Bronchus fibroblast of lung (primary cell): ENCODE results near the gene TUBA1C. TPM values are rescaled to one million over a fixed set of nuclear protein-coding genes. Genes with fewer than 3 reads are reported as not detected.

Experiments used
- total RNA-seq: library from RNA; depleted of rRNA; stranded (reverse); fragments of >200 nt; gene quantifications from 2 replicates; pipeline ENCODE4 v1.2.3, GENCODE V29; 2015

Gene TUBA1C
- 1,377 and 1,458 TPM in 2 replicates for total RNA-seq

GRCh38 chr12:49264873-49265792 is at the start of gene TUBA1C:
Gene TUBA1C (plus strand): TSS chr12:49265082. CDS start chr12:49265182, 100 bp downstream.

GRCh38 chr12:49295082-49295936 is 30.4 kb downstream of the TUBA1C start, which contains the start of gene PRPH:
Gene PRPH (plus strand): TSS chr12:49295147. CDS start chr12:49295201, 54 bp downstream.

GRCh38 chr12:49322708-49323523 is 58.0 kb downstream of the TUBA1C start, which contains the start of gene TROAP:
Gene TROAP (plus strand): TSS chr12:49323255. CDS start chr12:49323609, 354 bp downstream.

Other genes with a start within 250 kb of the TUBA1C start
- 70.3 and 76.0 TPM in 2 replicates for gene PRKAG1, start 246.3 kb upstream of the TUBA1C start, total RNA-seq
- gene KMT2D, start 204.3 kb upstream of the TUBA1C start, total RNA-seq, result 11.3 and 14.6 TPM in 2 replicates
- 1.0 and 1.5 TPM in 2 replicates for gene RHEBL1, start 195.1 kb upstream of the TUBA1C start, total RNA-seq
- gene DHH, start 170.3 kb upstream of the TUBA1C start, total RNA-seq, result not detected in 2 replicates
- 31.5 and 32.1 TPM in 2 replicates for gene LMBR1L, start 154.2 kb upstream of the TUBA1C start, total RNA-seq
- gene TUBA1B, start 133.7 kb upstream of the TUBA1C start, total RNA-seq, result 5,023 and 5,211 TPM in 2 replicates
- 2,369 and 2,410 TPM in 2 replicates for gene TUBA1A, start 76.0 kb upstream of the TUBA1C start, total RNA-seq
- 0.74 and 1.5 TPM in 2 replicates for gene PRPH, start 30.1 kb downstream of the TUBA1C start, total RNA-seq
- gene TROAP, start 58.2 kb downstream of the TUBA1C start, total RNA-seq, result 35.8 and 40.1 TPM in 2 replicates
- gene C1QL4, start 72.1 kb downstream of the TUBA1C start, total RNA-seq, result 0.17 and 0.45 TPM in 2 replicates
- 9.1 and 9.6 TPM in 2 replicates for gene DNAJC22, start 81.8 kb downstream of the TUBA1C start, total RNA-seq
- gene SPATS2, start 102.4 kb downstream of the TUBA1C start, total RNA-seq, result 24.5 and 24.7 TPM in 2 replicates